A673 (cell line): ENCODE results near the gene TSPAN31.

Experiments used
- EZH2 ChIP-seq: fragments of 200-600 bp; sonication (generic); IDR thresholded peaks from 2 replicates; pipeline ENCODE4 v1.6.1; 2017; ENCODE audit warnings: borderline replicate concordance, low read depth, mild to moderate bottlenecking, mixed read lengths, antibody characterized with exemption, low read length; ENCODE audit not compliant: poor library complexity, severe bottlenecking
- TF ChIP-seq, protein P1 (sequence below): fragments of 300-800, 200-600 bp; sonication (generic); conservative IDR thresholded peaks from 2 replicates; pipeline ENCODE4 v1.5.1; 2017; ENCODE audit warnings: low read depth, mild to moderate bottlenecking, antibody characterized with exemption, low read length, moderate library complexity, mixed read lengths

DNA sequence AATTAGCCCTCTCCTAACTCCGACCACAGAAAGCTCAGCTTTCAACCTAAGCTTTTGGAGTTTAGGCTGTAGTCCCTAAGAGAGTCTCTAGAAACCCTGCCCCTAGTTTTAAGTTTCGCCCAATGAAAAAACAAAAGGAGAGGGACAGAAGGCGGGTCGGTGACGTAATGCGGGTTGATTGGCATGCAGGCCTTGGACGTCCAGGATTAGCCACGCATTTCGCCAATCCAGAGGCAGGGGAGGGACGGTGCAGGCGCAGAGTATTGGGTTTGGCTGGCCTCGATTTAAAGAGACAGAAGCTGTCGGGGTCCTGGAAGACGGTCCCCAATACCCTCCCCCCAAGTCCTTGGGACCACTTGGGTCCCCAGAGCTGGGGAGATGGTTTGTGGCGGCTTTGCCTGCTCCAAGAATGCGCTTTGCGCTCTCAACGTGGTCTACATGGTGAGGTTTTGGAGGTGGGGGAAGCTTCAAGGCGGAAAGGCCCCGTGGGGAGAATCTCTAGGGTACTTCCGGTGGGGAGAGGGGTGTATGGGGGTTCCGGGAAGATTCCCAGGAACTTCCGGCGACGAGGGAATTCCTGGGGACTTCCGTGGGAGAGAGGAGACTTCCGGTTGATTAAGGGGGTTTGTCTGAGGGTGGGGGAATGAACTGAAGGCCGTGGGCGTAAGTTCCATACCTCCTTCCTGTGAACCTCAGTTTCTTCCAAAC is at the start of gene TSPAN31:
- TF ChIP-seq, protein P1, sequence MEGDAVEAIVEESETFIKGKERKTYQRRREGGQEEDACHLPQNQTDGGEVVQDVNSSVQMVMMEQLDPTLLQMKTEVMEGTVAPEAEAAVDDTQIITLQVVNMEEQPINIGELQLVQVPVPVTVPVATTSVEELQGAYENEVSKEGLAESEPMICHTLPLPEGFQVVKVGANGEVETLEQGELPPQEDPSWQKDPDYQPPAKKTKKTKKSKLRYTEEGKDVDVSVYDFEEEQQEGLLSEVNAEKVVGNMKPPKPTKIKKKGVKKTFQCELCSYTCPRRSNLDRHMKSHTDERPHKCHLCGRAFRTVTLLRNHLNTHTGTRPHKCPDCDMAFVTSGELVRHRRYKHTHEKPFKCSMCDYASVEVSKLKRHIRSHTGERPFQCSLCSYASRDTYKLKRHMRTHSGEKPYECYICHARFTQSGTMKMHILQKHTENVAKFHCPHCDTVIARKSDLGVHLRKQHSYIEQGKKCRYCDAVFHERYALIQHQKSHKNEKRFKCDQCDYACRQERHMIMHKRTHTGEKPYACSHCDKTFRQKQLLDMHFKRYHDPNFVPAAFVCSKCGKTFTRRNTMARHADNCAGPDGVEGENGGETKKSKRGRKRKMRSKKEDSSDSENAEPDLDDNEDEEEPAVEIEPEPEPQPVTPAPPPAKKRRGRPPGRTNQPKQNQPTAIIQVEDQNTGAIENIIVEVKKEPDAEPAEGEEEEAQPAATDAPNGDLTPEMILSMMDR: no peak
- no peak for TF ChIP-seq EZH2
